Mesendoderm (in vitro differentiated cells): ENCODE data around the gene KIF9.

ENCODE experiments used
- DNase-seq: peaks from one replicate; pipeline ENCODE4 v3.0.0; 2013
- H2AK5ac ChIP-seq: 2 replicates; pipeline ENCODE4 v1.6.1; 2013; ENCODE audit warnings: low read length, inconsistent platforms
- H2BK120ac ChIP-seq: 2 replicates; pipeline ENCODE4 v1.6.1; 2013; ENCODE audit warnings: low read depth, mild to moderate bottlenecking, low read length, moderate library complexity, mixed read lengths
- H2BK15ac ChIP-seq: replicated peaks from 2 replicates; pipeline ENCODE4 v1.6.1; 2013; ENCODE audit warnings: low read depth, mild to moderate bottlenecking, moderate library complexity
- H2BK5ac ChIP-seq: 2 replicates; pipeline ENCODE4 v1.6.1; 2013; ENCODE audit warnings: low read length, inconsistent platforms
- H3K18ac ChIP-seq: 2 replicates; pipeline ENCODE4 v1.6.1; 2013; ENCODE audit warnings: mild to moderate bottlenecking, low read length, mixed read lengths
- H3K23ac ChIP-seq: one replicate; pipeline ENCODE4 v1.6.1; 2013; ENCODE audit warnings: low read length
- H3K27ac ChIP-seq: 2 replicates; pipeline ENCODE4 v1.5.1; 2013; ENCODE audit warnings: low read depth, mild to moderate bottlenecking, inconsistent platforms, low read length, moderate library complexity
- H3K27me3 ChIP-seq: 2 replicates; pipeline ENCODE4 v1.6.1; 2013; ENCODE audit warnings: low read length, control low read depth, mild to moderate bottlenecking, inconsistent platforms; ENCODE audit not compliant: insufficient read depth, poor library complexity
- H3K36me3 ChIP-seq: 2 replicates; pipeline ENCODE4 v1.6.1; 2013; ENCODE audit warnings: low read length, inconsistent platforms; ENCODE audit not compliant: control insufficient read depth, insufficient read depth
- H3K4ac ChIP-seq: one replicate; pipeline ENCODE4 v1.6.1; 2013; ENCODE audit warnings: low read depth, mild to moderate bottlenecking, low read length, moderate library complexity
- H3K4me1 ChIP-seq: 2 replicates; pipeline ENCODE4 v1.6.1; 2013; ENCODE audit warnings: low read depth, low read length, inconsistent platforms; ENCODE audit not compliant: control insufficient read depth
- H3K4me2 ChIP-seq: 2 replicates; pipeline ENCODE4 v1.6.1; 2013; ENCODE audit warnings: low read length
- H3K4me3 ChIP-seq: 2 replicates; pipeline ENCODE4 v1.5.1; 2013; ENCODE audit warnings: mild to moderate bottlenecking, low read length
- H3K56ac ChIP-seq: one replicate; pipeline ENCODE4 v1.6.1; 2013; ENCODE audit warnings: low read length
- H3K79me1 ChIP-seq: 2 replicates; pipeline ENCODE4 v1.6.1; 2013; ENCODE audit warnings: low read length, inconsistent platforms
- H3K79me2 ChIP-seq: 2 replicates; pipeline ENCODE4 v1.6.1; 2013; ENCODE audit warnings: mild to moderate bottlenecking, low read length; ENCODE audit not compliant: control insufficient read depth, insufficient read depth
- H3K9ac ChIP-seq: 2 replicates; pipeline ENCODE4 v1.6.1; 2013; ENCODE audit warnings: low read length, inconsistent platforms
- H4K5ac ChIP-seq: one replicate; pipeline ENCODE4 v1.6.1; 2013; ENCODE audit warnings: low read length
- H4K8ac ChIP-seq: one replicate; pipeline ENCODE4 v1.6.1; 2013; ENCODE audit warnings: low read depth, mild to moderate bottlenecking, control low read depth, low read length, moderate library complexity
- WGBS: extraction: QIAGEN DNeasy Blood & Tissue Kit; methylation state at CpG from one replicate; pipeline ENCODE4 v1.1.7; 2013; ENCODE audit warnings: low lambda C conversion rate, missing lambda C conversion rate; ENCODE audit not compliant: insufficient coverage; ENCODE audit errors: extremely low coverage; 5-methylcytosine and 5-hydroxymethylcytosine counted together

The KIF9 gene

GRCh38 chr3:47280519-47280918, 2.1 kb downstream of the KIF9 start:
- no CpG with 5 or more reads among the region's 5 CpGs for WGBS
- Histone ChIP-seq H4K8ac (no peak overlapping the region), H2BK5ac (no peak overlapping the region)

GRCh38 chr3:47276558-47276957, 6.0 kb downstream of the KIF9 start:
- Histone ChIP-seq H3K36me3 (no peaks in the 10 kb centered on the region), H3K23ac (no peak overlapping the region), H2BK5ac (no peak overlapping the region), H3K27ac (no peak overlapping the region), H3K4me3 (no peak overlapping the region), H2BK15ac (no peak overlapping the region), H4K5ac (no peak overlapping the region), H3K27me3 (no peaks in the 10 kb centered on the region), H3K4me1 (no peaks in the 10 kb centered on the region), H4K8ac (no peak overlapping the region), H3K4ac (no peak overlapping the region), H3K79me2 (no peaks in the 10 kb centered on the region), H2BK120ac (no peak overlapping the region), H3K4me2 (no peak overlapping the region), H3K18ac (no peak overlapping the region), H3K79me1 (no peaks in the 10 kb centered on the region), H3K9ac (no peak overlapping the region), H3K56ac (no peak overlapping the region), H2AK5ac (no peak overlapping the region)
- WGBS: no CpG with 5 or more reads among the region's 4 CpGs
- no peak for DNase-seq

More at GRCh38 chr3:47280519-47280918, 2.1 kb downstream of the KIF9 start:
- H3K18ac ChIP-seq: no peak overlapping the region
- H3K27me3 ChIP-seq: no peaks in the 10 kb centered on the region
- H3K4me2 ChIP-seq: no peak overlapping the region
- no peak overlapping the region for H3K56ac ChIP-seq
- no peak for DNase-seq
- H2BK120ac ChIP-seq: no peak overlapping the region
- H3K4me3 ChIP-seq: no peak overlapping the region
- peaks cover 16% of the 10 kb centered on the region for H3K79me2 ChIP-seq
- H2AK5ac ChIP-seq: no peak overlapping the region
- peaks cover 5% of the 10 kb centered on the region for H3K79me1 ChIP-seq
- no peak overlapping the region for H3K9ac ChIP-seq
- H3K4ac ChIP-seq: no peak overlapping the region
- no peaks in the 10 kb centered on the region for H3K4me1 ChIP-seq
- H3K36me3 ChIP-seq: no peaks in the 10 kb centered on the region
- no peak overlapping the region for H4K5ac ChIP-seq
- no peak overlapping the region for H3K23ac ChIP-seq
- no peak overlapping the region for H2BK15ac ChIP-seq
- no peak overlapping the region for H3K27ac ChIP-seq

- no peak overlapping the region for H3K56ac ChIP-seq
- no peak overlapping the region for H3K27ac ChIP-seq
- no peak overlapping the region for H4K5ac ChIP-seq
- H3K36me3 ChIP-seq: no peaks in the 10 kb centered on the region
- no peak overlapping the region for H4K8ac ChIP-seq
- H3K4me3 ChIP-seq: no peak overlapping the region
- WGBS: no CpG with 5 or more reads among the region's 2 CpGs
- H2BK120ac ChIP-seq: no peak overlapping the region
- no peak overlapping the region for H3K4me2 ChIP-seq
- H3K23ac ChIP-seq: no peak overlapping the region
- H3K4me1 ChIP-seq: no peaks in the 10 kb centered on the region
- no peak overlapping the region for H3K4ac ChIP-seq
- H3K18ac ChIP-seq: no peak overlapping the region
- no peak overlapping the region for H3K9ac ChIP-seq
- no peaks in the 10 kb centered on the region for H3K79me1 ChIP-seq
- DNase-seq: no peak
- H3K27me3 ChIP-seq: no peaks in the 10 kb centered on the region
- no peak overlapping the region for H2BK5ac ChIP-seq
- no peak overlapping the region for H2BK15ac ChIP-seq
- H2AK5ac ChIP-seq: no peak overlapping the region
- H3K79me2 ChIP-seq: no peaks in the 10 kb centered on the region
Measured at GRCh38 chr3:47274652-47275051, 7.9 kb downstream of the KIF9 start.

GRCh38 chr3:47273564-47273963, 9.0 kb downstream of the KIF9 start:
- H3K4me1 ChIP-seq: no peaks in the 10 kb centered on the region
- H2BK120ac ChIP-seq: no peak overlapping the region
- H3K56ac ChIP-seq: no peak overlapping the region
- H2BK5ac ChIP-seq: no peak overlapping the region
- no peak overlapping the region for H3K27ac ChIP-seq
- no peaks in the 10 kb centered on the region for H3K27me3 ChIP-seq
- H3K9ac ChIP-seq: no peak overlapping the region
- H3K4me3 ChIP-seq: no peak overlapping the region
- H2AK5ac ChIP-seq: no peak overlapping the region
- H3K36me3 ChIP-seq: no peaks in the 10 kb centered on the region
- H3K4ac ChIP-seq: no peak overlapping the region
- H3K4me2 ChIP-seq: no peak overlapping the region
- H2BK15ac ChIP-seq: no peak overlapping the region
- no peak for DNase-seq
- H4K8ac ChIP-seq: no peak overlapping the region
- no peak overlapping the region for H3K18ac ChIP-seq
- H4K5ac ChIP-seq: no peak overlapping the region
- WGBS: no CpG with 5 or more reads among the region's 5 CpGs
- no peaks in the 10 kb centered on the region for H3K79me1 ChIP-seq
- H3K79me2 ChIP-seq: no peaks in the 10 kb centered on the region
- H3K23ac ChIP-seq: no peak overlapping the region

- Histone ChIP-seq H2AK5ac (no peak overlapping the region), H3K79me1 (no peaks in the 10 kb centered on the region), H3K4me1 (no peaks in the 10 kb centered on the region), H3K27ac (no peak overlapping the region), H3K9ac (no peak overlapping the region), H3K4me3 (no peak overlapping the region), H4K5ac (no peak overlapping the region), H4K8ac (no peak overlapping the region), H3K56ac (no peak overlapping the region), H2BK120ac (no peak overlapping the region), H3K4me2 (no peak overlapping the region), H3K23ac (no peak overlapping the region), H3K79me2 (no peaks in the 10 kb centered on the region), H2BK15ac (no peak overlapping the region), H3K36me3 (no peaks in the 10 kb centered on the region), H3K18ac (no peak overlapping the region), H2BK5ac (no peak overlapping the region), H3K4ac (no peak overlapping the region), H3K27me3 (no peaks in the 10 kb centered on the region)
- no peak for DNase-seq
- no CpG with 5 or more reads among the region's 4 CpGs for WGBS
Measured at GRCh38 chr3:47270526-47270925, 12.1 kb downstream of the KIF9 start.

GRCh38 chr3:47267490-47267824, 15.1 kb downstream of the KIF9 start:
- Histone ChIP-seq H3K27ac (no peak overlapping the region), H2AK5ac (no peak overlapping the region), H3K18ac (no peak overlapping the region), H3K27me3 (no peaks in the 10 kb centered on the region), H2BK15ac (no peak overlapping the region), H4K8ac (no peak overlapping the region), H3K79me2 (no peaks in the 10 kb centered on the region), H2BK5ac (no peak overlapping the region), H3K4me1 (no peaks in the 10 kb centered on the region), H3K79me1 (no peaks in the 10 kb centered on the region), H2BK120ac (no peak overlapping the region), H3K4me3 (no peak overlapping the region), H3K56ac (no peak overlapping the region), H4K5ac (no peak overlapping the region), H3K36me3 (no peaks in the 10 kb centered on the region), H3K4ac (no peak overlapping the region), H3K9ac (no peak overlapping the region), H3K4me2 (no peak overlapping the region), H3K23ac (no peak overlapping the region)
- DNase-seq: no peak
